Activated T-helper 1 cell treated with Interleukin-2 at 50 U/mL for 16 hours (primary cell): ENCODE results near the gene RCVRN.

Experiments
- DNase-seq: peaks from one replicate; pipeline ENCODE4 v3.0.0-alpha.2; 2020; ENCODE audit warnings: low read depth

The RCVRN gene

GRCh38 chr17:9905078-9905415, at the start of gene RCVRN:
Gene RCVRN (minus strand): TSS chr17:9905271. CDS start chr17:9905180, 91 bp downstream.
- no peak for DNase-seq

- no peak for DNase-seq
Observed at GRCh38 chr17:9953492-9953891, 48.4 kb upstream of the RCVRN start.

GRCh38 chr17:9951803-9952202, 46.7 kb upstream of the RCVRN start:
- no peak for DNase-seq

- DNase-seq: no peak
Observed at GRCh38 chr17:9948928-9949327, 43.9 kb upstream of the RCVRN start.

GRCh38 chr17:9944704-9945103, 39.6 kb upstream of the RCVRN start:
- no peak for DNase-seq

- DNase-seq: no peak
Observed at GRCh38 chr17:9943343-9943742, 38.3 kb upstream of the RCVRN start.

GRCh38 chr17:9942885-9943284, 37.8 kb upstream of the RCVRN start:
- no peak for DNase-seq

- no peak for DNase-seq
Observed at GRCh38 chr17:9941305-9941704, 36.2 kb upstream of the RCVRN start.

- no peak for DNase-seq
Observed at GRCh38 chr17:9940841-9941240, 35.8 kb upstream of the RCVRN start.

GRCh38 chr17:9938764-9939163, 33.7 kb upstream of the RCVRN start:
- DNase-seq: no peak

- no peak for DNase-seq
Observed at GRCh38 chr17:9937901-9938300, 32.8 kb upstream of the RCVRN start.

GRCh38 chr17:9937241-9937761, 32.2 kb upstream of the RCVRN start:
- no peak for DNase-seq

GRCh38 chr17:9936095-9936494, 31.0 kb upstream of the RCVRN start:
- DNase-seq: no peak

- no peak for DNase-seq
Observed at GRCh38 chr17:9935408-9935807, 30.3 kb upstream of the RCVRN start.

- DNase-seq: no peak
Observed at GRCh38 chr17:9934331-9934730, 29.3 kb upstream of the RCVRN start.

GRCh38 chr17:9932491-9932890, 27.4 kb upstream of the RCVRN start:
- DNase-seq: no peak

- no peak for DNase-seq
Observed at GRCh38 chr17:9931144-9931741, 26.2 kb upstream of the RCVRN start.

GRCh38 chr17:9929871-9930270, 24.8 kb upstream of the RCVRN start:
- DNase-seq: no peak

GRCh38 chr17:9928601-9929333, 23.7 kb upstream of the RCVRN start:
- DNase-seq: no peak

- DNase-seq: no peak
Observed at GRCh38 chr17:9926150-9926804, 21.2 kb upstream of the RCVRN start.

GRCh38 chr17:9925457-9925856, 20.4 kb upstream of the RCVRN start:
- DNase-seq: no peak

- no peak for DNase-seq
Observed at GRCh38 chr17:9924735-9925191, 19.7 kb upstream of the RCVRN start.
